NCI-H774 (cell line): ENCODE results near the gene RALGPS1.
A peak's percentile ranks its signal among the peaks of the same experiment; 100 is the strongest.

Experiments
- DNase-seq: peaks from one replicate; lab custom pipeline; 2025; lab: John Stamatoyannopoulos, UW

Gene RALGPS1

GRCh38 chr9:127225801-127226625 lies 311.4 kb downstream of the RALGPS1 start:
- DNase-seq = no peak

DNA sequence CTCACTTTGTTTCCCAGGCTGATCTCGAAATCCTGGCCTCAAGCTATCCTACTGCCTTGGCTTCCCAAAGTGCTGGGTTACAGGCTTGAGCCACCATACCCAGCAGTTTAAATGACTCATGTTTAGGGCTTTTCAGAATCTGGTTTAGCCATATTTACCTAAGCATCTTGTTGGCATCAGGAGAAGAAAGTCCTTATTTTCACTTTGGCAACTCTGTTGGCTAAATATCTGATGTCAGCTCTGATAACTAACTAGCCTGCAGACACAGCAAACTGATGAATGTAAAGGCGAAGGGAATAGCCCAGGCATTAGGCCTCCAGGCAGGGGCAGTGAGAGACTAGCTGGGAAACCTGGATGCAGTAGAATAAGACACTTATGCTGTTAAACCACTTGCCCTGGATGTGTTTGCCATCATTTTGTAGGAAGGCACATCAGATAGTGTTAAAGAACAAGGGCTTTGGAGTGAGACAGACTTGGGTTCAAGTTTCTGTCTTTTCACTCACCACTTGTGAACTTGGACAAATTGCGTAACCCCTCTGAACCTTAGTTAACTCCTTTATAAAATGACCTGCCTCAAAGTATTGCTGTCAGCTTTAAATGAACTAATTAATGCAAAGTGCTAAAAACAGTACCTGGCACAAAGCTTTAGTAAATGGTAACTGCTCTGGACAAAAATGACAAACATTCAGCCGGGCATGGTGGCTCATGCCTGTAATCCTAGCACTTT lies 315.3 kb downstream of the RALGPS1 start:
- DNase-seq = no peak

DNA sequence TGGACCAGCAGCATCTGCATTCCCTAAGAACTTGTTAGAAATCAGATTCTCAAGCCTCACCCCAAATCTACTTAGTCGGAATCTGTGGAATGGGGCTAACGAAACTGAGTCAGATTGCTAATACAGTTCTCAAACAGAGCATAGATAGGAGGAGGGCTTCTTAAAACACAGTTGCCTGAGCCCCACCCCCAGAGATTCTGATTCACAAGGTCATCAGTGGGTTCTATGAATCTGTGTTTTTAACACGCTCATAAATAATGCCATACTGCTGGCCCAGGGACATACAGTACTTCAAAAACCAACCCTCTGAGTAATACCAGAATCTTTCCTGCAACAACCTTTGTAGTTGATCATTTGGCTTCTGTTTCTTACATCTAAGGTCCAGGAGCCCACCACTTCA lies 317.1 kb downstream of the RALGPS1 start:
- no peak for DNase-seq

- no peak for DNase-seq
Observed at GRCh38 chr9:127232833-127233549, 318.4 kb downstream of the RALGPS1 start.

DNA sequence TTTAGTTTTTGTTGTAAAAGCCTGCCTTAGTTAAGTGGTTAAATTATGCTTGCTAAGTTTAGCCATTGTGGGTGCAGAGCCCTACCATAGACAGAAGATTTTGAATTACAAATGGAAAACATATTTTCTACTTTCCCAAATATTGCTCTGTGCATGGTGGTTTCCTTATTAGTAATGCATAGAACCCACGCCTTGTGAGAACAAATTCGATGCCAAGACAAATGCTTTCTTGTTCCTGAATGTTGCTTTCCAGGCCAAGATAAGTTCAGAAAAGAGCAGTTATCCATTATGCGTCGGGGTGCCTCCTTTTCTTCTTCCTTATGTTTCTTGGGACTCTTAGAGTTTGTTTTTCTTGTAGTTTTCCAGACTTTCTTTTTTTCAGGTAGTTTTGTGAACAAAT lies 319.0 kb downstream of the RALGPS1 start:
- DNase-seq = no peak

DNA sequence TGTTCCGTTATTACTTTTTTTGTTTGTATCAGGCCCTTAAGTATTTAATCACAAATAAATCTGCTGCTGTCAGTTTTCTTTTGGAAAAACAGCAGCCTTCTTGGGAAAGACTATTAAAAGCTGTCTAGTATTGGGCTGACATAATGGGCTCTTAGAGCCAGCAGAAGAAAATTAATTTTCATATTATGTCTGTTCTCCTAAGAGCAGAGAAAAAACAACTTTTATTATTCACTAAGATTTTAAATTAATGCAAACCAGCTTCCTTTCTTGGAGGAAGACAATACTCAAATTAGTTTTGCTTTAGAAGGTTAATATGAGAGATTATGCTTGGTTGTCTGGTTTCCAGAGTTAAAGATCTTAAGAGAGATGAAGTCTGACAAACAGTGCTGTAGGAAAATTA lies 319.4 kb downstream of the RALGPS1 start:
- no peak for DNase-seq

DNA sequence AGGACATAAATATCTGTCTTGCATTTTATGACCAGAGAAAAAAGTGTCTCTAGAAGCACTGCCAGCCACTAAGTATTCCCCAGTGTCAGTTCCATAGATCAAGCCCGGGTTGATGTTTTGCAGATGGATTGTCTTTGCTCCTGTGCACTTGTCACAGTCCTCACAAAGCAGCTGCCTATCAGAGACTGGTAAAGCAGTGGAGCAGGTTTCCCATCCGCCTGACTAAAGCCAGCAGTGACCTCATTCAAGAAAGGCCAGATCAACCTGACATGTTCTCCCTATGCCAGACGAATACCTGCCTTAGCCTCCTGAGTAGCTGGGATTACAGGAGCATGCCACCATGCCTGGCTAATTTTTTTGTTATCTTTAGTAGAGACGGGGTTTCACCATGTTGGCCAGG lies 323.2 kb downstream of the RALGPS1 start:
- DNase-seq = no peak

DNA sequence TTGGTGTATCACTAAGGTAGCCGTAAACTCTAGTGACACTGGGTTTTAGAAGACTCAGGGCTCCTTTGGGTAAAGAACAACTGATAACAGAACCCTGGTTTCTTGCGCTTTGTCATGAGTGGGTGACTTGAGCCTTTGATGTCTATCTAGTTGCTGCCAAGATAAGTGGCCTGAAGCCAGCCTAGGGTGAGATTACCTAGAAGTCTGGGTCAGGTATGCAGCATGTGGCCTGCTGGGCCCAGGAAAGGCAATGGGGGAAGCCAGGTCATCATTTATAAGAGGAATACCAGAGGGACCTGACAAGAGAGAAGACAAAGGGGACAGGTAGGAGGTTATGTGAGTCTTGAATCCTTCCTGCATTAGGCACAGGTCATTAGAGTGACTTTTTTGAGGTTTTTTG lies 326.8 kb downstream of the RALGPS1 start:
- DNase-seq = no peak

DNA sequence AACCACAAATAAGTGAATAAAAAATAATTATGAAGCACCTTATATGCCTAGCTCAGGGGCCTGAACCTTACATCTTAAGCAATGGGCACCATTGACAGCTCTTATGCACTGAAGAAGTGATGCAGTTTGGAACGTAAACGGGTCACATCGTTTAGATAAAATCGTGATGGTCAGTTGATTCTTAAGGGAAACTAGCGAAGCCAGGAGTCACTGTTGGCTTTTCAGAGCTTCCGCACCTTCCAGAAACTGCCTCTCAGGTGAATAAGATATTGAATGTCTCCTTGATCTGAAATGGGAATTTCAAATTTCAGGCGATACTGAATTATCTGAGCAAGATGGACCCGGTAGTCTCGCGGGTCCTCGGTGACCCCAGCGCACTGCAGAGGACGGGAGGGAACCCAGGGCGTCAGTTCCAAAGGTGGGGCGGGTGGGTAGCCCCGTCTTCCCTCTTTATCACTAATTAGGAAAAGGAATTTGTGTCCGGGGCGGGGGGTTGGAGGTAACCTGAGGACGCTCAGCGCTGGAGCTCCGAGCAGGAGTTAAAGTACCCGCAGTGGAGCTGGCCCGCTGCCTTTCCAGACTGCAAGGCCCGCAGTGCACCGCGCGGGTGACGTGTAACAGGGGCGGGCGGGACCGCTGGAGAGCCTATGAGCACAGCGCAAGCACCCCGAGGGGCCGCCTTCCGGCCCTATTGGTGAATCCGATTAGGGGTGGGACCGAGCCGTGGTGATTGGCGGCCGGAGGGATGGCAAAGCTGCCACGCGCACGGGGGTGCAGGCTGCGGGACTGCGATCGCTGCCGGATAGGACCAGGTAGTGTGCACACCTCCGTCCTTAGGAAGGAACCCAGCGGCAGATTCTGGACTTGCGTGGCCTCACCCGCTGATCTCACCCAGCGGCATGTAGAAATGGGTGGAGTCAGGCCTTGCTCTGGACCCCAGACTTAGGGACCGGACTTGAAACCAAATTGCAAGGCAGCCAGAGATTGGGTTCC lies 330.3 kb downstream of the RALGPS1 start:
- DNase-seq = peak; percentile 97

DNA sequence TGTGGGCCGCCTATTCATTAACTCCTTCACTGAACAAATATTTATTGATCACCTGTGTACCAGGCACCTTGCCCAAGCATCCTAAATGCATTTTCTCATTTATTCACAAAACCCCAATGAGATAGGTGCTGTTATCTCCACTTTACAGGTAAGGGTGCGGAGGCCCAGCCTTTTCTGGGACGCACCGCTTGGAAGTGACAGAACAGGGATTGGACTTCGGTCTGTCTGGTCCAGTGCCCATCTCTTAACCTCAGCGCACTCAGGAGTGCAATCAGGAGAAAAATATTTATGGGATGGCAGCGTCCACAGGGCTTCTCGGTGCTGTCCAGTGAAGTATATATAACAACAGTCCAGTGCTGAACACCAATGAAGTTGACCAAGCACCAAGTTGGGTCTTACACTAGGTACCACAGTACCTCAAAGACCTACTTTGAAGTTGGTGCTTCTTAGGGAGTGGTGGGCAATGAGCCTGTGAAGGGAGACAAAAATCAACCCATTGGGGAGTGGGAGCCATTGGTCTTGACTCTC lies 331.1 kb downstream of the RALGPS1 start:
- no peak for DNase-seq

DNA sequence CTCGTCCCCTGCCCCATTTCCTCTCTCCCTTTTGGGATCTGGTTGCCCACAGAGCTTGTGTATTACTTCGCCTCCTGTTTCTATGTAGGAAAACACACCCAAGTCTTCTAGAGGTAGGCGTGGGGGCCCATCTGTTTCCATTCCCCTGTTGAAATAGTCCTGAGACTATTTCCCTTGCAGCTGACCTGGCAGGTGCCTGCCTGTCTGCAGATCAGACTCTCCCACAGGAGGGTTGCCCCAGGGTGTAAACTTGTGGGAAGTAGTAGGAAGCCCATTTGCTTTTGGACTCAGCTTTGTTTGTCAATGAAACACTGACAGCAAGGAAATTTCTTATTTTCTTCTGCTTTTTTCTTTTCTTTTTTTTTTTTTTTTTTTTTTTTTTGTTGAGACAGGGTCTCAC lies 333.7 kb downstream of the RALGPS1 start:
- DNase-seq = no peak

DNA sequence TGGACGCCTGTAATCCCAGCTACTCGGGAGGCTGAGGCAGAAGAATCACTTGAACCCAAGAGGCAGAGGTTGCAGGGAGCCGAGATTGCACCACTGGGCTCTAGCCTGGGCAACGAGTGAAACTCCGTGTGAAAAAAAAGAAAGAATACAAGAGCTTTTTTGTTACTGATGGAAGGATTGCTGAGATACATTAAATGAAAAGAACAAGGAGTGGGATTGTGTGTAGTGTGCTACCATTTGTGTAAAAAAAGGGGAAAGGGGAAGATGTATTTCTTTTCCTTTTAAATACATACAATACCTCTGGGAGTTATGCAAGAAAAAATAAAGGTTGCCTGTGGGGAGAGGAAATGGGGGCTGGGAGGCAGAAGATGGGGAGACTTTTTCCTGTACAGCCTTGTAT lies 335.3 kb downstream of the RALGPS1 start:
- DNase-seq = no peak

- DNase-seq = no peak
Observed at GRCh38 chr9:127250896-127251391, 336.4 kb downstream of the RALGPS1 start.

- no peak for DNase-seq
Observed at GRCh38 chr9:127252410-127253318, 338.1 kb downstream of the RALGPS1 start.

DNA sequence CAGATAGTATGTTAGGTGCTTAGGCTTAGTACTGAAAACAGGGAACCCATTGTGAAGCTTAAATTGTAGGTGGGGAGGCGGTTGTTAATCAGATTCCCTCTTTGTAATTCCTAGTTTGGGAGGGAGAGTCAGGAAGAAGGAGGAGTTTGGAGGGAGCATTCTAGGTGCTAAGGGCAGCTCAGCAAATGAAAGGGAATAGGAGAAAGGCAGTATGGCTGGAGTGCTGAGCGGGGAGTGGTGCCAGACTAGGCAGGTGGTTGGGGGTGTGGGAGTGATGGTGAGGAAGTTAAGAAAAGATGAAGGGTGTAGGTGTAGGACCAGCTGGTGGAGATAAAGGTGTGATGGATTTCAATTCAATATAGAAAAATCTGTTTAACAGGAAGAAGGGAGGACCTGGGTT lies 338.9 kb downstream of the RALGPS1 start:
- no peak for DNase-seq

DNA sequence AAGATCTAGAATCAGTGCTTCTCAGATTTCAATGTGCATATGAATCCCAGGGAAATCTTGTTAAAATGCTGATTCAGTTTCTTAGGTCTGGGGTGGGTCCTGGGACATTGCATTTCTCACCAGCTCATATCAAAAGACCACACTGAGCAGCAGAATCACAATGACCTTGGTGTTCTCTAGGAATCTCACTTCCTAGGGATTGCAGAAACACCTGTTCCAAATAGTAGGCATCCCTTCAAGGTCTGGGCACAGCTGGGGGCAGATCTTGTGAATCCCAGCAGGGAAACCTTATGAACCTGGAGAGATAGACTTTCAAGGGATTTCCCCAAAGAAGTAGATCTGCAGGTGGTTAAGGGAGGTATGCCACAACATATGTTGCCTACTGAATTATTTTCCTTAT lies 341.1 kb downstream of the RALGPS1 start:
- no peak for DNase-seq

- DNase-seq = no peak
Observed at GRCh38 chr9:127256324-127256723, 341.7 kb downstream of the RALGPS1 start.

- no peak for DNase-seq
Observed at GRCh38 chr9:127258606-127259471, 344.3 kb downstream of the RALGPS1 start.

- DNase-seq = no peak
Observed at GRCh38 chr9:127262602-127263001, 348.0 kb downstream of the RALGPS1 start.
